K562 (cell line): ENCODE data around the gene TFRC. TPM values are rescaled to one million over a fixed set of nuclear protein-coding genes. Genes with fewer than 3 reads are reported as not detected.

Source experiments
- CBFA2T3 ChIP-seq: fragments of 450-650 bp; IDR thresholded peaks from 2 replicates; pipeline ENCODE4 v1.6.1; 2017
- CCAR2 ChIP-seq: fragments of 200-400 bp; formaldehyde crosslinking; IDR thresholded peaks from 2 replicates; pipeline ENCODE4 v1.6.1; 2017; ENCODE audit warnings: mild to moderate bottlenecking, low read depth, low read length
- CGGBP1 ChIP-seq: fragments of 250-450 bp; sonication (Bioruptor Pico); IDR thresholded peaks from 2 replicates; pipeline ENCODE4 v1.9.0; 2021; ENCODE audit warnings: mild to moderate bottlenecking
- DPF2 ChIP-seq: fragments of 450-650 bp; IDR thresholded peaks from 2 replicates; pipeline ENCODE4 v1.6.1; 2016
- FIP1L1 ChIP-seq: fragments of 200-400 bp; formaldehyde crosslinking; IDR thresholded peaks from 2 replicates; pipeline ENCODE4 v1.6.1; 2018; ENCODE audit warnings: mild to moderate bottlenecking, low read depth, low read length; ENCODE audit not compliant: poor library complexity, severe bottlenecking
- FOXJ2 ChIP-seq: fragments of 200-800 bp; sonication (Bioruptor generic); IDR thresholded peaks from 2 replicates; pipeline ENCODE4 v1.6.1; 2016; ENCODE audit warnings: missing genetic modification characterization, missing compliant biosample characterization
- GATAD2B ChIP-seq: fragments of 450-650 bp; IDR thresholded peaks from 2 replicates; pipeline ENCODE4 v1.6.1; 2017; ENCODE audit warnings: mild to moderate bottlenecking, borderline replicate concordance
- MAX ChIP-seq: sonication (generic); formaldehyde crosslinking; IDR thresholded peaks from 2 replicates; pipeline ENCODE4 v1.9.0; 2022; ENCODE audit warnings: mild to moderate bottlenecking, missing genetic modification reagents
- MECOM ChIP-seq: fragments of 250-450 bp; sonication (Bioruptor Pico); IDR thresholded peaks from 2 replicates; pipeline ENCODE4 v1.8.0; 2022; ENCODE audit warnings: inconsistent platforms
- NR1H2 ChIP-seq: sonication (generic); formaldehyde crosslinking; IDR thresholded peaks from 2 replicates; pipeline ENCODE4 v1.4.0; 2020; ENCODE audit warnings: mild to moderate bottlenecking, missing genetic modification reagents
- NR2C2 ChIP-seq, 2 experiments: fragments of 200-800 bp in 1 of 2; sonication (Bioruptor generic) in 1 of 2; sonication (generic) in 1 of 2; formaldehyde crosslinking in 1 of 2; IDR thresholded peaks; 2 replicates each; pipeline versions ENCODE4 v1.6.1 to v1.8.0; 2016 to 2022; ENCODE audit warnings: mild to moderate bottlenecking in 1 of 2, missing compliant biosample characterization in 1 of 2, missing genetic modification characterization in 1 of 2, missing genetic modification reagents in 1 of 2
- PML ChIP-seq: IDR thresholded peaks from 2 replicates; pipeline ENCODE4 v1.6.1; 2012; ENCODE audit warnings: low read length, inconsistent platforms
- POLR2A ChIP-seq: fragments of 450-650 bp; conservative IDR thresholded peaks from 2 replicates; pipeline ENCODE4 v1.6.1; 2016
- POLR2AphosphoS5 ChIP-seq: IDR thresholded peaks from 2 replicates; pipeline ENCODE4 v1.6.1; 2011; ENCODE audit warnings: mild to moderate bottlenecking, low read depth, low read length, moderate library complexity; ENCODE audit not compliant: control insufficient read depth, insufficient read depth
- RFX7 ChIP-seq: fragments of 250-450 bp; sonication (Bioruptor Pico); IDR thresholded peaks from 2 replicates; pipeline ENCODE4 v1.5.1; 2021; ENCODE audit warnings: mild to moderate bottlenecking
- RREB1 ChIP-seq: fragments of 250-450 bp; sonication (Bioruptor Pico); IDR thresholded peaks from 2 replicates; pipeline ENCODE4 v1.4.0; 2020
- SMARCA5 ChIP-seq: fragments of 450-650 bp; IDR thresholded peaks from 2 replicates; pipeline ENCODE4 v1.6.1; 2016
- TAF1 ChIP-seq: IDR thresholded peaks from 2 replicates; pipeline ENCODE4 v1.6.1; 2011; ENCODE audit warnings: mild to moderate bottlenecking, low read length, moderate library complexity; ENCODE audit not compliant: insufficient read depth, control insufficient read depth, severe bottlenecking; ENCODE audit errors: extremely low read depth
- TCF3 ChIP-seq: sonication (generic); formaldehyde crosslinking; IDR thresholded peaks from 2 replicates; pipeline ENCODE4 v1.4.0; 2020; ENCODE audit warnings: mild to moderate bottlenecking, missing genetic modification reagents
- ZC3H11A ChIP-seq: IDR thresholded peaks from 2 replicates; pipeline ENCODE4 v1.6.1; 2012; ENCODE audit warnings: low read depth, low read length, improper control_type of control experiment
- ZNF668 ChIP-seq: fragments of 250-450 bp; sonication (Bioruptor Pico); IDR thresholded peaks from 2 replicates; pipeline ENCODE4 v1.8.0; 2022; ENCODE audit warnings: mild to moderate bottlenecking, inconsistent platforms
- ZNF764 ChIP-seq: fragments of 250-450 bp; sonication (Bioruptor Pico); IDR thresholded peaks from 2 replicates; pipeline ENCODE4 v1.4.0; 2020; ENCODE audit warnings: low read depth, mild to moderate bottlenecking, moderate library complexity
- ZNF766 ChIP-seq: fragments of 200-800 bp; sonication (Bioruptor generic); conservative IDR thresholded peaks from 2 replicates; pipeline ENCODE4 v1.6.1; 2016; ENCODE audit warnings: missing genetic modification characterization, missing compliant biosample characterization
- ZNF77 ChIP-seq: fragments of 250-450 bp; sonication (Bioruptor Pico); IDR thresholded peaks from 2 replicates; pipeline ENCODE4 v1.5.0; 2020
- polyA plus RNA-seq, 8 experiments: library from polyadenylated mRNA; depleted of rRNA in 4 of 8; stranded (reverse) in 5 of 8; unstranded in 3 of 8; fragments of >200 nt; fragmentation: Nextera tagmentation in 2 of 8; fragmentation: Illumina TruSeq in 1 of 8; extraction: Ambion mirVana in 2 of 8; extraction: Trizol in 1 of 8; gene quantifications; 2 replicates each; pipeline versions ENCODE4 v1.2.1 to v1.2.3, GENCODE V29; 2011 to 2014; ENCODE audit warnings: inconsistent platforms in 1 of 8, missing spikeins in 1 of 8
- total RNA-seq, 7 experiments: library from RNA; depleted of rRNA in 6 of 7; stranded (reverse); fragments of >200 nt in 6 of 7; fragmentation: Illumina TruSeq in 2 of 7; extraction: Trizol in 2 of 7; gene quantifications; 2 replicates each; pipeline versions ENCODE4 v1.2.1 to v1.2.3, GENCODE V29; 2011 to 2021; ENCODE audit warnings: low replicate concordance in 1 of 7

Gene TFRC
- total and polyA plus RNA-seq, 9 of the 15 experiments (the other 6 are each of a cell fraction or from before 2014, with no cell fraction given): 149 to 679 (median 332) TPM

- TF ChIP-seq FOXJ2 (tag) (peak; percentile 48; the same call in 1 of the 2 replicates), ZC3H11A (no peak), ZNF764 (CRISPR knock-in tag) (no peak), POLR2A (peak; percentile 53; the same call in 1 of the 2 replicates), TAF1 (peak; percentile 36), MECOM (CRISPR knock-in tag) (peak; percentile 27; the same call in 1 of the 2 replicates), NR1H2 (no peak), ZNF766 (CRISPR knock-in tag) (0 out of 2 replicates have a peak, but pooled peaks have one; percentile 17), DPF2 (peak; percentile 88), MAX (CRISPR knock-in tag) (peak; percentile 49), ZNF77 (CRISPR knock-in tag) (no peak), NR2C2 (CRISPR knock-in tag; IDR thresholded peaks at IDR 0.05) (no peak), NR2C2 (tag; IDR thresholded peaks at IDR 0.05) (peak; percentile 86), RFX7 (CRISPR knock-in tag) (no peak), ZNF668 (CRISPR knock-in tag) (peak; percentile 34; the same call in 1 of the 2 replicates), TCF3 (CRISPR knock-in tag) (peak; percentile 89), SMARCA5 (0 out of 2 replicates have a peak, but pooled peaks have one; percentile 11), CCAR2 (no peak), RREB1 (CRISPR knock-in tag) (peak; percentile 24; the same call in 1 of the 2 replicates), POLR2AphosphoS5 (peak; percentile 60; the same call in 1 of the 2 replicates), PML (peak; percentile 52), GATAD2B (peak; percentile 33; the same call in 1 of the 2 replicates), CBFA2T3 (peak; percentile 87), FIP1L1 (no peak), CGGBP1 (CRISPR knock-in tag) (no peak)
Observed at GRCh38 chr3:196127308-196128040, 45.6 kb upstream of the TFRC start (continued).
